ENCODE data around the gene MEDAG.
A peak's percentile ranks its signal among the peaks of the same experiment; 100 is the strongest.

The MEDAG gene

DNA sequence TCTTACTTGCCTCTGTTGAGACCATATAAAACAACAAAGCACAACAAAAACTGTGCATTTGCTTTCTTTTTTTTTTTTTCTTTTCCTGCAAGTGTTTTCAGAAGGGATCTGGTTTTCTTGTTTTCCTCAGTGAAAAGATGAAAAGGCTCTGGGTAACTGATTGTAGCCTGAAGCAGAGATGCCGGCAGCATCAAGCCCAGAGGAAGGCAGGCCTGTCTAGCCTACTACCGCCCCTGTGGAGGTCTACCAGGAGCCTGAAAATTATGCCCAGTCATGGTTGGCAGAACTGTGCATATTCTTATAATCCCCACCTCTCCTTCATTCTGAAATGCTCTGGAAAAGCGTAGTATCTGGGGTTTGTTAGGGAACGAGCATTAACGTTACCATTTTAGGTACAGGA lies 32.6 kb upstream of the MEDAG start:
- FAIRE-seq, result no peak

GRCh38 chr13:30874111-30874510 lies 32.0 kb upstream of the MEDAG start:
- FAIRE-seq, result no peak

DNA sequence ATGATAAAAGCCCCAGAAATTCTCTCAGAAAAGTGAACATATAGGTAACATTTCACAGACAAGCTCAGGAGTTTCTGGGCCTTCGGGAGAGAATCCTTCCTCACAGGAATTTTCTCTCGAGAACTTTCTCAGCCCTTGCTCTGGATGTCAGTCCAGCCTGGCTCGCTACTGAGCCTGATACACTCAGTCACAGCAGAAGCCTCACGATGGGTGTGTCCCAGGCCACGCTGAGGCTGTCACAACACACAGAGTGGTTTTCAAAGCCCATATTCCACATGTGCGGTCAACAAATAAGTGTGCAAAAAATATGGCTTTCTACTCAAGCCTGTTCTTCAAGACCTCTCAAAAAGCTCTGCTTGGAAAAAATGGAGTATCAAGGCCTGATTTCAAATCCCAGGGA lies 31.5 kb upstream of the MEDAG start:
- no peak for FAIRE-seq

- peak; percentile 25 for FAIRE-seq
These were observed 28.7 kb upstream of the MEDAG start for GRCh38 chr13:30877335-30877734.

DNA sequence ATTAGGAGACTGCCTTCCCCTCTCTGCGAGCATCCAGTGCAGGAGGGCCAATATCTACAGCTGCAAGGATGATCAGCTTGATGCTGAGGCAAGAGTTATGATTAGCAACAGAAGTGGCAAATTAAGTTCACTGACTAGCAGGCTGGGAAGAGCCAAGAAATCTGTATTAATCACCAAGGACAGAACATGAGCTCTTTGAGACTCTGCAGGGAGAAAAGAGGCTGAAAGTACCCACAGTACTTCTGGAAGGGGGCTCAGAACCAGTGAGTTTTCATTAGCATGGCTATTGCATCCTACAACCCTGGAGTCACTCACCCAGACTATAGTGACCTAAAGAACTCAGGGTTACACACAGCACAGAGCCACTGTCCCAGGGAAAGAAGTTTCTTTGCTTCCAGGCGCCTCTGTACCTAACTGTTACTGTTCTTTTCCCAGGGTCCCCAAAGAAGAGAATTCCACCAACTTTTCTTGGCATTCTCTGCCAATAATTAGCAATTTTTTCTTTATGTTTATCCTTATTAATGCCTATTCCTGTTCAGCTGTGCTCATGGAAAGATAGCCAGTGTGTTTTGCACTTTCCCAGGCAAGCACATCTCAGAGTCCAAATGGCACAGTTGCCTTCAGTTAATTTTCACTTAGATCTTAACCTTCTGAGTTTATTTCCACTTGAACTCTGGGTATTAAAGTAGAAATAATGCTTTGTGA lies 25.8 kb upstream of the MEDAG start:
- FAIRE-seq, result no peak

DNA sequence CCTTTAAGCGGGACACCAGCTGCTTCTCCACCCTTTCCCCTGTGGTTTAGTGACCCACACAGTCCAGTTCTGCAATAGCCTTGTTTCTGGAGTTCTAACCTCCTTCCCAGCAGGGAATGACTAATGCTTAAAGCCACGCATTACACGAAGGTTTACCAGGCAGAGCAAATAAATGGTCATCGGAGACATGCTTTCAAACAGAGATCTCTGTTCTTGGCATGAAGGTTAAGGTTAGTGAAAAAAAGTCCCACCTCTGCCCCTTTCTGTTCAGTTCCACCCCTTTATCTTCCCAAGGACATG lies 25.3 kb upstream of the MEDAG start:
- FAIRE-seq, result no peak

DNA sequence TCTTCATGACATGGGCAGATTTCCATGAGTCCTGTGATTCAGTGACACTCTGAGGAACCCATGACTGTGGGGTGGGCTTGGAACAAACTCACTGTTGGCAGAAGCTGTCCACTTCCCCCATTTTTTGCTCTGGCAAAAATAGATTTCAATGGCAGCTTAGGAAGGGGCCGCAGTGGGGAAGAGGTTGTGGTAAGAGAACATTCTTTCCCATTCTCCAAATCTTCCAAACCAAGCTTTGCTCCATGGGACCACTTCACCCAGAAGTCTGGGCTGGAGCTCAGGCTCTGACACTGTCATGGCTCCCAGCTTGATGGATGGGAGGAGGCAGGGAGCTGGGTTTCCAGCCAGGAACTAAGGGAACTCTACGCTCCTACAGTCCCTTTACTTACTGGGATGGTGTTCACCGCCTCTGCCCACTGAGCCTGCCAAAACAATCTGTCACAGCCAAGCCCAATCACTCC lies 24.9 kb upstream of the MEDAG start:
- FAIRE-seq, result no peak

DNA sequence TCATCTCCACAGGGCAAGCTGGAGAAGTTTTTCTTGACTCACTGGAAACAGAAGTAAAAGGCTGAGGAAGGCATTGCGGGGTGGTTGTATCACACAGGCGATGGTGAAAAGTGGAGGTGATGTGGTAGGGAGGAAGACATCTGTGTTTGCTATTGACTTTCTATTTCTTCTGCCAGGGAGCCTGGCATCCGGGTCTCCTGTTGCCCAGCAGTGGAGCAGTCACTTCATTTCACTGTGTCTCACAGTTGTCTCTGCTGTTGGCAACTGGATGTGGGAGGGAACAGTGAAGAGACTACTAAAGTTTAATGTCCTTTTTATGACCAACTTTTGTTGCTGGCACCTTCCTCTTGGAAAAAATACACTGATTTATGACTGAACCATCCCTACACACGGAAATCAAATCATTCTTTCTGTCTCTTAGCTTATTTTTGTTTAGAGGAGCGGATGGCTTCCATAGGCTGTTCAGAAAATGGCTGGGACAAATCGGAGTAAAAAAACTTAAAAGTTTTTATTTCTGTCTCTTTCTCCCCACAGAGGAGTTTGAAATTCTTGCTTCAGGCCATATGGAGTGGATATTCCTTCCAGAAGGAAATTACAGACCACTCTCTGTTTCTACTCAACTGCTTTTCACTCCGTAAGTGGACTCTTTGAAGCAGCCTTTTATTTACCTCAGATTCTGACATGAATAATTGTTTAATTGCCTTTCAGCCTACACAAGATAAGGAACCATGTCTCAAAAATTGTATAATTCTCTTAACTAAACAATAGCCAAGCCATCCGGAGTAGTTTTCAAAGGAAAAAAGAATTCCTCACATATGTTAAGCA lies 23.8 kb upstream of the MEDAG start:
- no peak for FAIRE-seq

DNA sequence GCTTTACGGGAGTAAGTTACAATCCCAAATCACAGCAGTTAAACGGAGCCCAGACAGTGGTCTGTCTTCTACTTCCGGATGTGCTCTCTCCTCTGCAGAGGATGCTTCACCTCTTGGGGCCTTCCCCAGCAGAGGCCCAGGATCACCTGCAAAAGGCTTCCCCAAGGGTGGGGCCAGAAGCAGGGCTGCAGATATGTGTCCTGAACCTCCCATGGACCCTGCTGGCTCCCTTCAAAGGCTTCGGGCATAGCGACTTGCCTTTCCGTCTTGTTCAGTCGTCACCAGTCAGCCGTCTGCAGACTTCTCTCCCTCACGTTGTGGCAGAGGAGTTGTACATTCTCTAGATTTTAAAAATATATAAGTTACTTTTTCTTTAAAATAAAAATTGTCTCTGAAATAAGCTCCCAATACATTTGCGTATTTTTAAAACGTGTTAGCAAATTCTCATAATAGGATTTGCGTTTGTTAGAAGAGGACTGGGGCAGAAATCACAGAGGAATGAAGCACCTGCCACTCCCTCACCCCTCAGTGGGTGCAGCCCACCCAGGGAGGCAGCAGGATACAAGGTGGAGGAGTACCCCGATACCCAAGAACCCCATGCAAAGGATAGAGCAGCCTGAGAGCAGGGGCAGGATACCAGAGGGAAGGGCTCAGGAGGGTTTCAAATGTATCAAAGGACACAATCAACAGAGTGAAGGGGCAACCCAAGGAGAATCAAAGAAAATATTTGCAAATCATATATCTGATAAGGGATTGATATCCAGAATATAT lies 22.9 kb upstream of the MEDAG start:
- FAIRE-seq, result no peak

DNA sequence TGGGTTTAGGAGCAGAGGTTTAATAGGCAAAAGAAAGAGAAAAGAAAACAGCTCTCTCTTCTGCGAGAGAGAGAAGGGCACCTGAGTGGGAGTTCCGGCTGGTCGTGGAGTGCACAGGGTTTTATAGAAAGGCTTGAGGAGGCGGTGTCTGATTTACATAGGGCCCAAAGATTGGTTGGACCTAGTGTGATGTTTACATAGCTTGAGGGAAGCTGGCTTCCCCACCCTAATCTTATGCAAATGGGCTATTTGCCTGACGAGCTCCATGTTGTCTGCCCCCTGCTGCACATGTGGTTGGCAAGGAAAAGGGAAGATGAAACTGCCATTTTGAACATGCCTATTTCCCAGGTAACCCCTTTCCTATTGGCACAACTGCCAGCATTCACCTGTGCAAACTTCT lies 21.5 kb upstream of the MEDAG start:
- no peak for FAIRE-seq

GRCh38 chr13:30889196-30889690 lies 16.8 kb upstream of the MEDAG start:
- FAIRE-seq, result no peak

DNA sequence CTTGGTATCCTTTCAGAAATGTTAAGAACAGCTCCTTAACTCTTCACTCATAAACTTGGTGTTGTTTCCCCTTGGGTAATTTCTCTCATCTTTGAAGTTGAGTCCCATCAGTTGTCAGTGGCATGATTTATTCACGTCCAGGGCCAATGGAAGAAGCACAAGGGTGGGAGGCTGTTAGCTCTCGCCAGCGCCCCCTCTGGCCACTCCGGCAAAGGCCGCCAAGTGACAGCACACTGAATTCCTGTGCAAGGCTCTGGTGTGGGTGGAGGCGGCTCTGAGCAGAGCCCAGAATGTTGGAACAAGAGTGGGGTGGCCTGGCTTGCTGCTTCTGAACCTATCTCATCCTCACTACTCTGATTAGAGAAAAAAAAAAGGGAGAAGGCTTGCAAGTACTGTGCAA lies 13.1 kb upstream of the MEDAG start:
- no peak for FAIRE-seq

- no peak for FAIRE-seq
These were observed 10.3 kb upstream of the MEDAG start for GRCh38 chr13:30895773-30896172.

DNA sequence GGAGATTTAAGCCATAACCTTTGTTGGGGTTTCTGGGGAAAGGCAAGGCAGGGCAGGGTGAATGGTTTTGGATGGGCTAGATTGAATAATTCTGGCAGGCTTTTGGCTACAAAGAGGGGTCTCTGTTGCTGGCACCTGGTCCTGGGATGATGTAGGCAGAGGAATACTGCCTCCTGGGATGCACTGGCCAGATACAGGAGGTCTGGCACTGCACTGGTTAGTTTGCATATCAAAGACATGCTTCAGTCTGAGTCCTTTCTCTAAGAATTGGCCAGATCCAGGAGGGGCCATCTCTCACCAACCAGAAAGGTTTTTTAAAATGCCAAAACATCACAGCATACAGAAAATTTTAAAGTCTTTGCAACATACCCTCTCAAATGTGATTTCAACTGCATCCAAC lies 8.0 kb upstream of the MEDAG start:
- FAIRE-seq, result no peak

DNA sequence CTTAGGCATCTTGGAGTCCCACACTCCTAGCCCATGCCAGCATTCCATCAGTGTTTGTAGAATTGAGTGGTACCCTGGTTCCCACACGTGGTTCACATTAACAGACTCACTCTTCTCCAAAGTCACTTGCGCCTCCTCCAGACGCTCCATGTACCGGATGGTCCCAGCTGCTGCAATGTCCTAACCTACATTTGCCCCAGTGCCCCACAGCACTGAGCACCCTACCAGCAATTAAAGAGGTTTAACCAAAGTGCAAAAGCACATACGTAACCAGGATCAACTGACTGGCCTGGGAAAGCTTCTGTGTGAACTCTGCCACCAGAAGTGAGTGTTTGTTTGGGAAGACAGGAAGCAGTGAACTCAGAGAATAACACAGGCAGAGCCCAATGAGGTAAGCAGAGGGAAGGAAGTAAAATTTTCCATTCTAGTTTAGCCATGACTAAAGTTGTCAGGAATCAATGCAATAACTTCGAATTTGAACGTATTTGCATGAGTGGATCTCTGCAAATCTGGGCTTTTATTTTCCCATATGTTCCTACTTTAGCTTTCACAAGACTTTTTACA lies 7.3 kb upstream of the MEDAG start:
- no peak for FAIRE-seq

DNA sequence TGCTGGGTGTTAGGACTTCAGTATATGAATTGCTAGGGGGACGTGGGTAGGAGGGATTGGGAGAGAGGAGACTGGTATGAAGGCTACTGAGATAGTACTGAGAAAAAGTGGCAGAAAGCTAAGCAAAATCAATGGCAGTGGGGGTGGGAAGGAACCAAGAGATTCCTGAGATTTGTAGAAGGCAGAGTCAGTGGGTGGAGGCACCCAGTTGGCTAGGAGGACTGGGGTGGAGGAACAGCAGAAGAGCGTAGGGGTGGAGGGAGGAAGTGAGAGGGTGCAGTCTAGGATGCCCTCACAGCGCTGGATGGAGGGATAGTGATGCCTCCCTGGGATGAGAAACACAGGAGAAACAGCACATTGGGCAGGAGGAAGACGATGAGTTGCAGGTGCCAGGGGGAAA lies 5.6 kb upstream of the MEDAG start:
- no peak for FAIRE-seq

GRCh38 chr13:30900952-30901749 lies 4.9 kb upstream of the MEDAG start:
- no peak for FAIRE-seq

DNA sequence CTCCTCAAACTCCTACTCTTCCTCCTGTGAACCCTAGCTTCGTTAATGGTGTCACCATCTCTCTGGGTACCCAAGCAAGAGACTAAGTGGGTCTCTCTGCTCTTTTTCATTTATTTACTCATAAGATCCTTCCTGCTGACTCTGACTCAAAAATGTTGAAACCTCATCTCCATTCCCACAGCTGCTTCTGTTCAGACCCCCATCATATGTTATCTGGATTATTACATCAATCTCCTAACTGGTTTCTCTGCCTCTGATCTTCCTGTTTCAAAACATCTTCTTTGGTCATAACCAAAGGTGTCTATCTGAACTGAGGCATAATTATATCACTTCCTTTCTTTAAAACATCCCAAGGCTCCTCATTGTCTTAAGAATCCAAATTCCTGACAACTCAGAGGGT lies 2.0 kb upstream of the MEDAG start:
- FAIRE-seq, result no peak

DNA sequence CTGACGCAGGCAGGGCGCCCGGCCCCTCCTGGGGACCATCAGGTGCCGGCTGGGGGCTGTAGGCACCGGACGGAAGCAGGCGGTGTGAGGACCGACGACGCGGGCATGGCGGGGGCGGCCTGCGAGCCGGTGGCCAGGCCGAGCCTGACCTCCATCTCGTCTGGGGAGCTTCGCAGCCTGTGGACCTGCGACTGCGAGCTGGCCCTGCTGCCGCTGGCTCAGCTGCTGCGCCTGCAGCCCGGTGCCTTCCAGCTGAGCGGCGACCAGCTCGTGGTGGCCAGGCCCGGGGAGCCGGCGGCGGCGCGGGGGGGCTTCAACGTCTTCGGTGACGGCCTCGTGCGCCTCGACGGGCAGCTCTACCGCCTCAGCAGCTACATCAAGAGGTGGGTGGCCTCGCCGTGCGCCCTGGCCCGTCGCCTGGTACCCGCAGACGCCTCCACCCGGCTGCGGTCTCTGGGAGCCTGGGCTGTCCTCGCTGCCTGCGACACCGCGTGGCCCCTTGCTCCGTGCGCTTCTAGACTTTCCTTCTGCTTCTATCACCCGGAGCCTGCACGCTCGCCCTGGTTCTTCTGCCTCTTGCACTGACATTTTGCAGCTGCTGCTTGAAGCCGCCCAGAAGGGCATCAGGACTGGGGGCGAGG lies 460 bp downstream of the MEDAG start:
- no peak for FAIRE-seq

DNA sequence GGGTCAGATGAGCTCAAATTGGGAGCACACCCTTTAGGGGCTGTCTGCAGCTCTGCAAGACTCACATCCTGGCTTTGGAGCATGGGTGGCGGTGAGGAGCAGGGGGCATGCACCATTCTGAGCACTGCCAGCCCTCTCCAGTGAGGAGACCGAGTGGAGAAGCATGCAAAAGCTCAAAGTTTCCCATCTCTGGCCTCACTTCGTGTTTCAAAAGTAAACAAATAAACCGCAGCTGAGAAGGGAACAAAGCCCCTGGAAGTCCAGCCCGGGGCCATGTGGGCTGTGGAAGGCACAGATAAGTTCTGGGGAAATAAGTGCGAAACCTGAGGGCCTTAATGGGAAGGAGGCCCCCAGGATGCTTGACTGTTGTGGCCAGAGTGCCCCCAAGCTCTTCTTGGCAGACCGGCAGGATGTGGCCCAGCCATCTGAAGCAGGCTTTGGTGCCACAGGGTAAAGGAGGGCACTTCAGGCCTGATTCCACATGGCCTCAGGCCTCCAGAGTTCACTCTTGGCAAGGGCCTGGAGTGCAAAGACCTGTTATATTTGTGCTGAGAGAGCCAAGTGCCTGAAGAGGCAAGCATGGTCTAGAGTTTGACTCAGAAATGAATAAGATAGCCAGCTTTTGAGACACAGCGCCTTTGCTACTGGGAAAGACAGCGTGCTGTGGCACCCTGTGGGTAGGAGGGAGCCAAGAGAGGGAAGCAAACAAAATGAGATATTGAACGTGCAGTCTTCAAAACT lies 1.2 kb downstream of the MEDAG start:
- no peak for FAIRE-seq

GRCh38 chr13:30908416-30908980 lies 2.4 kb downstream of the MEDAG start:
- FAIRE-seq, result no peak

All from TTC549 (cell line).